AG09309 (cell line): ENCODE results near the gene CSN3.

Source experiments
- DNase-seq: peaks from one replicate; pipeline ENCODE4 v3.0.0-alpha.2; 2010; ENCODE audit warnings: low read depth
- H3K4me3 ChIP-seq: 2 replicates; pipeline ENCODE4 v1.5.1; 2011; ENCODE audit warnings: mild to moderate bottlenecking, low read depth, low read length, moderate library complexity; ENCODE audit not compliant: control insufficient read depth
- CTCF ChIP-seq: IDR thresholded peaks from 2 replicates; pipeline ENCODE4 v1.5.1; 2011; ENCODE audit warnings: mild to moderate bottlenecking, low read depth, low read length, inconsistent platforms; ENCODE audit not compliant: insufficient read depth, control insufficient read depth; ENCODE audit errors: missing control alignments

Gene CSN3

GRCh38 chr4:70298051-70298450 is 55.7 kb downstream of the CSN3 start:
- no peak overlapping the region for H3K4me3 ChIP-seq
- no peak for TF ChIP-seq CTCF
- no peak for DNase-seq

GRCh38 chr4:70299643-70300042 is 57.2 kb downstream of the CSN3 start:
- DNase-seq = no peak
- no peak overlapping the region for H3K4me3 ChIP-seq
- TF ChIP-seq CTCF = no peak

- no peak for TF ChIP-seq CTCF
- no peak overlapping the region for H3K4me3 ChIP-seq
- DNase-seq = no peak
Observed at GRCh38 chr4:70300215-70300614, 57.8 kb downstream of the CSN3 start.
